Suprapubic skin (tissue), 4 donors: ENCODE results near the gene IL17B. TPM values are rescaled to one million over a fixed set of nuclear protein-coding genes. Genes with fewer than 3 reads are reported as not detected.
A peak's percentile ranks its signal among the peaks of the same experiment; 100 is the strongest.

Experiments used
- DNase-seq, 2 donors: peaks; one replicate each; pipeline ENCODE4 v3.0.0-alpha.2; 2019; ENCODE audit warnings: low spot score in 2 of 2
- H3K27ac ChIP-seq: fragments of 200-600 bp; sonication (generic); one replicate; pipeline ENCODE4 v1.5.1; 2019
- H3K27me3 ChIP-seq: fragments of 200-600 bp; sonication (generic); one replicate; pipeline ENCODE4 v1.5.1; 2019
- H3K36me3 ChIP-seq: fragments of 200-600 bp; sonication (generic); one replicate; pipeline ENCODE4 v1.5.1; 2019
- H3K4me1 ChIP-seq: fragments of 200-600 bp; sonication (generic); one replicate; pipeline ENCODE4 v1.5.1; 2019
- H3K4me3 ChIP-seq: fragments of 200-600 bp; sonication (generic); one replicate; pipeline ENCODE4 v1.5.1; 2019; ENCODE audit warnings: mild to moderate bottlenecking
- H3K9me3 ChIP-seq: fragments of 200-600 bp; sonication (generic); one replicate; pipeline ENCODE4 v1.5.1; 2019
- EP300 ChIP-seq: sonication (generic); formaldehyde crosslinking; IDR thresholded peaks from one replicate; pipeline ENCODE4 v1.6.1; 2017; ENCODE audit warnings: antibody characterized with exemption
- POLR2A ChIP-seq, 2 donors: fragments of 450-650 bp; IDR thresholded peaks; one replicate each; pipeline ENCODE4 v1.6.1; 2017; ENCODE audit warnings: antibody characterized with exemption in 2 of 2, mild to moderate bottlenecking in 2 of 2, moderate library complexity in 2 of 2
- POLR2AphosphoS5 ChIP-seq, 3 donors: sonication (generic); formaldehyde crosslinking; IDR thresholded peaks; one replicate each; pipeline ENCODE4 v1.6.1; 2017; ENCODE audit warnings: antibody characterized with exemption in 3 of 3
- WGBS: methylation state at CpG from one replicate; pipeline ENCODE4 v1.1.5; 2018; 5-methylcytosine and 5-hydroxymethylcytosine counted together
- total RNA-seq, 4 donors: library from RNA; depleted of rRNA; stranded (reverse); fragments of >200 nt; gene quantifications; one replicate each; pipeline ENCODE4 v1.1.0, GENCODE V29; 2016
- TF ChIP-seq, protein P1 (sequence below), 2 donors: fragments of 200-600 bp in 1 of 2; fragments of 450-650 bp in 1 of 2; sonication (generic) in 1 of 2; IDR thresholded peaks; one replicate each; pipeline ENCODE4 v1.5.1; 2016 to 2019; ENCODE audit warnings: antibody characterized with exemption in 2 of 2, mild to moderate bottlenecking in 1 of 2, moderate library complexity in 1 of 2

IL17B gene
- total RNA-seq, 4 donors from 2014 or later = not detected

GRCh38 chr5:149357370-149358293 is 21.5 kb downstream of the IL17B start, which contains the start of gene PCYOX1L:
TSS of gene PCYOX1L (plus strand) at chr5:149358046. CDS start at chr5:149358069, 23 bp downstream.
- WGBS = 5% methylated on average over 23 of the region's 61 CpGs

DNA sequence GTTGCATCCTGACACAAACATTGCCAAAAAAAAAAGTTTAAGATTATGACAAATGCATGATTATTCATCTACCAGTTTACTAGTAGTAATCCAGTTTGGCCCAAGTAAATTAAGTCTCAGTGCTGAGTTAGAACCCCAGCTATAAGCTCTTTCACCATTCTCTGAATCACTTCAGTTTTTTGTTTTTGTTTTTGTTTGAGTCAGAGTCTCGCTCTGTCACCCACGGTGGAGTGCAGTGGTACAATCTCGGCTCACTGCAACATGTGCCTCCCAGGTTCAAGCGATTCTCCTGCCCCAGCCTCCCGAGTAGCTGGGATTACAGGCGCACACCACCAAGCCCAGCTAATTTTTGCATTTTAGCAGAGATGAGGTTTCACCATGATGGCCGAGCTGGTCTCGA is 22.7 kb downstream of the IL17B start:
- Histone ChIP-seq H3K27me3 (no peaks in the 10 kb centered on the region), H3K9me3 (no peaks in the 10 kb centered on the region), H3K27ac (no peak overlapping the region), H3K4me3 (no peak overlapping the region), H3K4me1 (peaks cover 20% of the 10 kb centered on the region), H3K36me3 (peaks cover 30% of the 10 kb centered on the region)
- TF ChIP-seq EP300 (no peak), POLR2AphosphoS5 (IDR thresholded peaks at IDR 0.05) (no peak), POLR2A (IDR thresholded peaks at IDR 0.05) (no peak)
- TF ChIP-seq, protein P1, sequence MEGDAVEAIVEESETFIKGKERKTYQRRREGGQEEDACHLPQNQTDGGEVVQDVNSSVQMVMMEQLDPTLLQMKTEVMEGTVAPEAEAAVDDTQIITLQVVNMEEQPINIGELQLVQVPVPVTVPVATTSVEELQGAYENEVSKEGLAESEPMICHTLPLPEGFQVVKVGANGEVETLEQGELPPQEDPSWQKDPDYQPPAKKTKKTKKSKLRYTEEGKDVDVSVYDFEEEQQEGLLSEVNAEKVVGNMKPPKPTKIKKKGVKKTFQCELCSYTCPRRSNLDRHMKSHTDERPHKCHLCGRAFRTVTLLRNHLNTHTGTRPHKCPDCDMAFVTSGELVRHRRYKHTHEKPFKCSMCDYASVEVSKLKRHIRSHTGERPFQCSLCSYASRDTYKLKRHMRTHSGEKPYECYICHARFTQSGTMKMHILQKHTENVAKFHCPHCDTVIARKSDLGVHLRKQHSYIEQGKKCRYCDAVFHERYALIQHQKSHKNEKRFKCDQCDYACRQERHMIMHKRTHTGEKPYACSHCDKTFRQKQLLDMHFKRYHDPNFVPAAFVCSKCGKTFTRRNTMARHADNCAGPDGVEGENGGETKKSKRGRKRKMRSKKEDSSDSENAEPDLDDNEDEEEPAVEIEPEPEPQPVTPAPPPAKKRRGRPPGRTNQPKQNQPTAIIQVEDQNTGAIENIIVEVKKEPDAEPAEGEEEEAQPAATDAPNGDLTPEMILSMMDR (IDR thresholded peaks at IDR 0.05) = no peak
- DNase-seq = no peak
- WGBS = 94% methylated on average over 8 of the region's 8 CpGs

More at GRCh38 chr5:149357370-149358293, 21.5 kb downstream of the IL17B start, which contains the start of gene PCYOX1L:
- DNase-seq = peak; percentile 96
- Histone ChIP-seq H3K4me3 (peak within 1 kb of the TSS; percentile 68), H3K27me3 (no peaks in the 10 kb centered on the region), H3K27ac (peak within 1 kb of the TSS; percentile 71), H3K36me3 (peaks cover 18% of the 10 kb centered on the region), H3K9me3 (no peaks in the 10 kb centered on the region), H3K4me1 (peaks cover 20% of the 10 kb centered on the region)
- TF ChIP-seq EP300 = no peak
- no peak for TF ChIP-seq POLR2AphosphoS5 (IDR thresholded peaks at IDR 0.05)
- TF ChIP-seq POLR2A (IDR thresholded peaks at IDR 0.05) = peak in 1 of 2 donors; percentile 25
- TF ChIP-seq, protein P1 (IDR thresholded peaks at IDR 0.05) = no peak

DNA sequence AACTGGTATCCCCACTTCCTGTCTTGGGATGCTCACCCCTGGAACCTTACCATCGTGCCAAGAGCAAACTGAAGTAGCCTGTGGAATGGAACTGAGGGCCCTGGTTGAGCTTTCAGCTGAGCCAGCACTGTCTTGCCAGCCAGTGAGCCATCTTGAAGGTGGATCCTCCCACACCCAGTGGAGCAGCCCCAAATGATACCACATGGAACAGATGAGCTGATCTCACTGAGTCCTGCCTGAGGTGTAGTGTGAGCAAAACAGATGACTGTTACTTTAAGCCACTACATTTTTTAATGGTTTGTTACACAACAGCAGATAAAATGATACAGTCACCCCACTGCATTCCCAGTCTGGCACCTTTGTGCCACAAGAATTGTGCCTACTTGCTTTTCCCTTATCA is 23.4 kb downstream of the IL17B start:
- no peak overlapping the region for H3K4me3 ChIP-seq
- DNase-seq = no peak
- no peaks in the 10 kb centered on the region for H3K9me3 ChIP-seq
- no peak for TF ChIP-seq POLR2A (IDR thresholded peaks at IDR 0.05)
- TF ChIP-seq EP300 = no peak
- TF ChIP-seq, protein P1 (IDR thresholded peaks at IDR 0.05) = no peak
- H3K4me1 ChIP-seq = peaks cover 20% of the 10 kb centered on the region
- 80% methylated on average over 1 of the region's 1 CpG for WGBS
- no peaks in the 10 kb centered on the region for H3K27me3 ChIP-seq
- no peak overlapping the region for H3K27ac ChIP-seq
- H3K36me3 ChIP-seq = peaks cover 37% of the 10 kb centered on the region

DNA sequence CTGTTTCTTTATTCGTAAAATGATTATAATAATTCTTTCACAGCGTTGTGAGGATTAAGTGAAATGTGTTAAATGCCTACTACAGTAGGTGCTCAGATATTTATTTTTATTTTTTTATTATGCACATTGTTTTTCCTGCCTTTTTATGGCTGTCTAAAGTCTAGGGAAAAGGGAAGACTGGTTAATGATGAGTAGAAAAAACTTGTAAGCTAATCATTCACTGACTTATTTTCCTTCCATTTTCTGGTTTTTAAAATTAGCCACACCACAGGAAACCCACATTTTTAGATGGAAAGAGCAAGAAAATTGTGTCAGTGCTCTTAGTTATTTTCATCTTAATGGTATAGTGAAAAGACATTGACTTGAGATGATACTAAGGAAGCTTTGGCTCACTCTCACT is 25.2 kb downstream of the IL17B start:
- no peak for DNase-seq
- Histone ChIP-seq H3K36me3 (peaks cover 55% of the 10 kb centered on the region), H3K27ac (no peak overlapping the region), H3K9me3 (no peaks in the 10 kb centered on the region), H3K27me3 (no peaks in the 10 kb centered on the region), H3K4me3 (no peak overlapping the region), H3K4me1 (peaks cover 16% of the 10 kb centered on the region)
- TF ChIP-seq POLR2A (IDR thresholded peaks at IDR 0.05) (no peak), POLR2AphosphoS5 (IDR thresholded peaks at IDR 0.05) (no peak), EP300 (no peak)
- TF ChIP-seq, protein P1 (IDR thresholded peaks at IDR 0.05) = no peak
- WGBS = 87% methylated on average over 2 of the region's 2 CpGs

DNA sequence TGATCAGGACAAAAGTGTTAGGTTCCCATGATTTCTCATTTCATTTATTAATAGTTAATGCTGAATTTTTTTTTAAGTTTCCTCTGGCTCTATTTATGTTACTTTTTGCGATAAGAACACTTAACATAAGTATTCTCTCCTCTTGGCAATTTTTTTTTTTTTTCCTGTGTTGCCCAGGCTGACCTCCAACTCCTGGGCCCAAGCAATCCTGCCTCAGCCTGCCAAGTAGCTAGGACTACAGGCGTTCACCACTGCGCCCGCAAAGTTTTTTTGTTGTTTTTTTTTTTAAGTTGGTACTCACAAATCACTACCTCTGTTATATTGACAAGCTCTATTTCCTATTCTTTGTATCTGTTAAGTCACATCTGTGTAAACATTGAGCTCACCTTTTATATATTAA is 26.9 kb downstream of the IL17B start:
- Histone ChIP-seq H3K27me3 (no peaks in the 10 kb centered on the region), H3K4me3 (no peak overlapping the region), H3K9me3 (no peaks in the 10 kb centered on the region), H3K4me1 (peaks cover under 1% of the 10 kb centered on the region), H3K36me3 (peaks cover 65% of the 10 kb centered on the region), H3K27ac (no peak overlapping the region)
- DNase-seq = no peak
- TF ChIP-seq, protein P1 (IDR thresholded peaks at IDR 0.05) = no peak
- TF ChIP-seq POLR2AphosphoS5 (IDR thresholded peaks at IDR 0.05) = no peak
- TF ChIP-seq POLR2A (IDR thresholded peaks at IDR 0.05) = no peak
- TF ChIP-seq EP300 = no peak
- 84% methylated on average over 4 of the region's 4 CpGs for WGBS
